AG09319 (cell line): ENCODE measurements around the gene SLC18A3.

Source experiments
- DNase-seq: peaks from one replicate; pipeline ENCODE4 v3.0.0-alpha.2; 2010; ENCODE audit warnings: low read depth; ENCODE audit errors: extremely low read depth
- CTCF ChIP-seq: IDR thresholded peaks from 2 replicates; pipeline ENCODE4 v1.5.1; 2011; ENCODE audit warnings: low read depth, mild to moderate bottlenecking, inconsistent platforms, low read length, moderate library complexity

SLC18A3 gene

GRCh38 chr10:49654036-49654693 lies 44.1 kb downstream of the SLC18A3 start:
- DNase-seq, result no peak
- no peak for TF ChIP-seq CTCF

GRCh38 chr10:49655099-49655498 lies 45.0 kb downstream of the SLC18A3 start:
- DNase-seq, result no peak
- no peak for TF ChIP-seq CTCF

GRCh38 chr10:49656845-49657493 lies 46.9 kb downstream of the SLC18A3 start:
- no peak for TF ChIP-seq CTCF
- no peak for DNase-seq

GRCh38 chr10:49657606-49658005 lies 47.5 kb downstream of the SLC18A3 start:
- no peak for TF ChIP-seq CTCF
- DNase-seq, result no peak

- no peak for DNase-seq
Measured at GRCh38 chr10:49661140-49661856, 51.2 kb downstream of the SLC18A3 start.

More at GRCh38 chr10:49661140-49661856, 51.2 kb downstream of the SLC18A3 start:
- TF ChIP-seq CTCF, result no peak
